Measurements from ENCODE around the gene GNAL.
A peak's percentile ranks its signal among the peaks of the same experiment; 100 is the strongest.

GNAL gene

DNA sequence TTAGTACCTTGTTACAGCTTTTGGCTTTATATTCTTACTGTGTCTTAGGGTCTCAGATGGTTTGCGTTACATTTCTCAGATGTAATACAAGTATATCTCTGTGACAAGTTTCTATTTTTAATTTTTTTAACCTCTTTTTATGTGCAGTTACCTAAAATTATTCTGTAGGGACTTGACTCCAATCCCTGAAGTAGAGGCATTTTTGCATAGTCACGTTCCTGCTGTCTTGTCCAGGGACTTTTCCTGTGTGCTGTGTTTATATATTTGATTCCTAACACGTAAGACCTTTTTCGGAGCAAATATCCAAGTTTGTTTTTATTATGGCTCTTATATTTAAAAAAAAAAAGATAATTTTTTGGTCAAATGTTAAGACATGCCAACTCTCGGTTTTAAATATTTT lies 91.0 kb downstream of the GNAL start:
- no peak overlapping the region for H3K9ac ChIP-seq (ENCODE audit: low read length)
- H3K9me3 ChIP-seq (ENCODE audit: control insufficient read depth, low read depth, low read length) = no peaks in the 10 kb centered on the region
- no peak overlapping the region for H3K4me3 ChIP-seq (ENCODE audit: low read length)
- no peak overlapping the region for H3K27ac ChIP-seq (ENCODE audit: low read length)
- H3K27me3 ChIP-seq (ENCODE audit: control insufficient read depth, insufficient read depth, low read length) = no peaks in the 10 kb centered on the region
- H3K36me3 ChIP-seq (ENCODE audit: control insufficient read depth, low read depth, low read length) = no peaks in the 10 kb centered on the region
- peaks cover 14% of the 10 kb centered on the region for H3K4me1 ChIP-seq (ENCODE audit: control insufficient read depth, low read depth, low read length)

- Histone ChIP-seq H3K4me3 (ENCODE audit: low read length) (no peak overlapping the region), H3K4me1 (ENCODE audit: control insufficient read depth, low read depth, low read length) (peaks cover 29% of the 10 kb centered on the region), H3K9me3 (ENCODE audit: control insufficient read depth, low read depth, low read length) (no peaks in the 10 kb centered on the region), H3K27me3 (ENCODE audit: control insufficient read depth, insufficient read depth, low read length) (no peaks in the 10 kb centered on the region), H3K36me3 (ENCODE audit: control insufficient read depth, low read depth, low read length) (no peaks in the 10 kb centered on the region), H3K27ac (ENCODE audit: low read length) (no peak overlapping the region), H3K9ac (ENCODE audit: low read length) (no peak overlapping the region)
Measured at GRCh38 chr18:11783716-11784331, 94.8 kb downstream of the GNAL start.

GRCh38 chr18:11784674-11785304 lies 95.7 kb downstream of the GNAL start:
- Histone ChIP-seq H3K27ac (ENCODE audit: low read length) (no peak overlapping the region), H3K9ac (ENCODE audit: low read length) (no peak overlapping the region), H3K9me3 (ENCODE audit: control insufficient read depth, low read depth, low read length) (no peaks in the 10 kb centered on the region), H3K4me1 (ENCODE audit: control insufficient read depth, low read depth, low read length) (peaks cover 38% of the 10 kb centered on the region), H3K27me3 (ENCODE audit: control insufficient read depth, insufficient read depth, low read length) (no peaks in the 10 kb centered on the region), H3K4me3 (ENCODE audit: low read length) (no peak overlapping the region), H3K36me3 (ENCODE audit: control insufficient read depth, low read depth, low read length) (no peaks in the 10 kb centered on the region)

DNA sequence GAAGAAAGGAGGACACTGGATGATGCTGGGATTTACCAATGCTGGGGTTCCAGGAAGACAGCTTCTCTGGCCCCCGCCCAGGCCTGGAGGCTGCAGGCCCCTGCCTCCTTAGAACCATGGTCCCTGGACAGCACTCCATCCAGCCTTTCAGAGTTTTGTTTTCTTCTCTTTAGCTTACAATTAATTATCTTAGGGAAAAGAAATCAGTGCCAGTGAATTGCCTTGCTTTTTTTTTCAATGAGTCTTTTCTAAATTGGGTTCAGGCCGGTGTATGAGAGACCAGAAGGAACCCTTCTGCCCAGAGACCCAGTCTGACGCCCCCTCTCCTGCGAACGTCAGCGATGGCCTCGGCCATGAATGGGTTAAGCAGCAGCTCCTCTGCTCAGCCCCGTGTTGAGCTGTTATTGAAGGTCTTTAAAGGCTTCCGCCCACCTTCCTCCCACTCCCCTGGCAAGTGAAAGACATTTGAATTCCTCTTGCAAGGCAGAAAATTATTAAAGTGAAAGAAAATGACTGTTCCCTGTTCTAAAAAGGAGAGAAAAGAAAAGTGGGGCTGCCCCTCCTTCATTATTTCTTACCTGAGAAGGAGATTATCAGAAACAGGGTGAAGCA lies 96.5 kb downstream of the GNAL start:
- no peak overlapping the region for H3K27ac ChIP-seq (ENCODE audit: low read length)
- H3K36me3 ChIP-seq (ENCODE audit: control insufficient read depth, low read depth, low read length) = no peaks in the 10 kb centered on the region
- peak overlapping the region; percentile 5 for H3K4me3 ChIP-seq (ENCODE audit: low read length)
- peak overlapping the region; percentile 5 for H3K9ac ChIP-seq (ENCODE audit: low read length)
- H3K4me1 ChIP-seq (ENCODE audit: control insufficient read depth, low read depth, low read length) = peaks cover 44% of the 10 kb centered on the region
- H3K27me3 ChIP-seq (ENCODE audit: control insufficient read depth, insufficient read depth, low read length) = no peaks in the 10 kb centered on the region
- no peaks in the 10 kb centered on the region for H3K9me3 ChIP-seq (ENCODE audit: control insufficient read depth, low read depth, low read length)

GRCh38 chr18:11789716-11790510 lies 100.8 kb downstream of the GNAL start:
- no peaks in the 10 kb centered on the region for H3K36me3 ChIP-seq (ENCODE audit: control insufficient read depth, low read depth, low read length)
- H3K27ac ChIP-seq (ENCODE audit: low read length) = no peak overlapping the region
- H3K4me3 ChIP-seq (ENCODE audit: low read length) = no peak overlapping the region
- no peaks in the 10 kb centered on the region for H3K9me3 ChIP-seq (ENCODE audit: control insufficient read depth, low read depth, low read length)
- H3K4me1 ChIP-seq (ENCODE audit: control insufficient read depth, low read depth, low read length) = peaks cover 43% of the 10 kb centered on the region
- no peaks in the 10 kb centered on the region for H3K27me3 ChIP-seq (ENCODE audit: control insufficient read depth, insufficient read depth, low read length)
- H3K9ac ChIP-seq (ENCODE audit: low read length) = no peak overlapping the region

DNA sequence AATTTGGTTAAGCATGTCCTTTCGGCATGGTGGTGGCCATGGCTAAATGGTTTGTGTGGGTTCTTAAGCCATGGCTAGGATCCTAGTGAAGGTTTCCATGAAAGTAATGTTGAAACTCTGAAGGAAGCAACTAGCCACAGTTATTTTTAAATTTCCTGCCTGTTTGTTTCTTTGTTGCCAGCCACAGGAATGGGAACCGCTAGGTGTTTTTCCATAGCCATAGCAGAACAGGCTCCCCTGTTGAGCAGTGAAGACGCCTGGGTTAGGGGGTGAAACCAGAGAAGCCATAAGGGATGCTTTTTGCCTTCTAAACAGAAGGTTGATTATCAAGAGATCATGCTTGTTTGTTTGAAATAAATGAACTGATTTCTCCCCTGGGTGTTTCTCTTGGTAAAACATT lies 102.1 kb downstream of the GNAL start:
- H3K36me3 ChIP-seq (ENCODE audit: control insufficient read depth, low read depth, low read length) = no peaks in the 10 kb centered on the region
- no peak overlapping the region for H3K27ac ChIP-seq (ENCODE audit: low read length)
- peaks cover 31% of the 10 kb centered on the region for H3K4me1 ChIP-seq (ENCODE audit: control insufficient read depth, low read depth, low read length)
- H3K9ac ChIP-seq (ENCODE audit: low read length) = no peak overlapping the region
- H3K9me3 ChIP-seq (ENCODE audit: control insufficient read depth, low read depth, low read length) = no peaks in the 10 kb centered on the region
- no peaks in the 10 kb centered on the region for H3K27me3 ChIP-seq (ENCODE audit: control insufficient read depth, insufficient read depth, low read length)
- no peak overlapping the region for H3K4me3 ChIP-seq (ENCODE audit: low read length)

DNA sequence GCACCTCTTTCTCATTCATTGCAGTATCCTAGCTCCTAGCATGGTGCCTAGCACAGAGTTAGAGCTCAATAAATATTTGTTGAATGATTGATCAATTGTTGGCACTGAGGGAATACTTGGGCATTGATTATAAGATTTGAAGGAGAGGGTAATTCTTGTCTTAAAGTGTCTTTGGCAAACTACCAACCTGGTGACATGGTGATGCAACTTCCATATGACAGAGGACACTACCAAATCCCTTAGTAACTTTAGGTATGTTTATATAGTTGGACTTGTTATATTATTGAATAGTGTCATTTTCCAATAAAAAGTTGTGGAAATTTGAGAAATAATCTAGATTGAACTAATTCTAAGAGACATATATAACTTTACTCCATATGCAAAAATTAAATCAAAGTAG lies 103.6 kb downstream of the GNAL start:
- Histone ChIP-seq H3K36me3 (ENCODE audit: control insufficient read depth, low read depth, low read length) (no peaks in the 10 kb centered on the region), H3K27me3 (ENCODE audit: control insufficient read depth, insufficient read depth, low read length) (no peaks in the 10 kb centered on the region), H3K27ac (ENCODE audit: low read length) (no peak overlapping the region), H3K4me1 (ENCODE audit: control insufficient read depth, low read depth, low read length) (peaks cover 30% of the 10 kb centered on the region), H3K9ac (ENCODE audit: low read length) (no peak overlapping the region), H3K4me3 (ENCODE audit: low read length) (no peak overlapping the region), H3K9me3 (ENCODE audit: control insufficient read depth, low read depth, low read length) (no peaks in the 10 kb centered on the region)

DNA sequence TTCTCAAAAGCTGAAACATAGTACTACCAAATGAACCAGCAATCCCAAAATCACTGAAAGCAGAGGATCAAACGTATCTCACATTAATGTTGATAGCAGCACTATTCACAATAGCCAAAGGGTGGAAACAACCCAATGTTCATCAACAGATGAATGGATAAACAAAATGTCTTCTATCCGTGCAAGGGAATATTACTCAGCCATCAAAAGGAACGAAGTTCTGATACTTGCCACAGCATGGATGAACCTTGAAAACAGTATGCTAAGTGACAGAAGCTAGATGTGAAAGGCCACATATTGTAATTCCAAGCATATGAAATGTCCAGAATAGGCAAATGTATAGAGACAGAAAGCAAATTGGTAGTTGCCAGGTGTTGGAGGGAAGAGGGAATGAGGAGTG lies 105.1 kb downstream of the GNAL start:
- Histone ChIP-seq H3K27me3 (ENCODE audit: control insufficient read depth, insufficient read depth, low read length) (no peaks in the 10 kb centered on the region), H3K27ac (ENCODE audit: low read length) (no peak overlapping the region), H3K4me3 (ENCODE audit: low read length) (no peak overlapping the region), H3K4me1 (ENCODE audit: control insufficient read depth, low read depth, low read length) (peaks cover 23% of the 10 kb centered on the region), H3K9me3 (ENCODE audit: control insufficient read depth, low read depth, low read length) (no peaks in the 10 kb centered on the region), H3K36me3 (ENCODE audit: control insufficient read depth, low read depth, low read length) (no peaks in the 10 kb centered on the region), H3K9ac (ENCODE audit: low read length) (no peak overlapping the region)

DNA sequence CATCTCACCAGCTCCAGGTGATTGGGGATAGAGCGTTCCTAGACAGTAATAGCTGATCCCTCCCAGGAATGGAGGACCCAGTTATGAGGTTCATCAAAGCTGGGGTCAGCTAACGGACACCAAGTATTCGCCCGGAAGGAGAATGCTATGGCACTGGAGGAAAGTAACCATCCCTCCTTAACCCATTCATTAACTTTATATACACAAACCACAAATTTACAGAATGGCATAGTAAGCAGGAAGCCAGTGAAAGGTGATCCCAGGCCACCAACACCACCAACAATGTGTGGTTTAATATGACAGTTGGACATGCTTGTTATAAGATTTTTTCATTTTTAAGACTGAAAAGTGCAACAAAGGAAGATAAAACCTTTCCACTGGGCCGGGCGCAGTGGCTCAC lies 106.9 kb downstream of the GNAL start:
- Histone ChIP-seq H3K27me3 (ENCODE audit: control insufficient read depth, insufficient read depth, low read length) (no peaks in the 10 kb centered on the region), H3K36me3 (ENCODE audit: control insufficient read depth, low read depth, low read length) (no peaks in the 10 kb centered on the region), H3K9me3 (ENCODE audit: control insufficient read depth, low read depth, low read length) (no peaks in the 10 kb centered on the region), H3K9ac (ENCODE audit: low read length) (no peak overlapping the region), H3K4me3 (ENCODE audit: low read length) (no peak overlapping the region), H3K27ac (ENCODE audit: low read length) (no peak overlapping the region), H3K4me1 (ENCODE audit: control insufficient read depth, low read depth, low read length) (peaks cover 10% of the 10 kb centered on the region)

- Histone ChIP-seq H3K4me3 (ENCODE audit: low read length) (no peak overlapping the region), H3K27ac (ENCODE audit: low read length) (no peak overlapping the region), H3K9ac (ENCODE audit: low read length) (no peak overlapping the region), H3K4me1 (ENCODE audit: control insufficient read depth, low read depth, low read length) (no peaks in the 10 kb centered on the region), H3K36me3 (ENCODE audit: control insufficient read depth, low read depth, low read length) (no peaks in the 10 kb centered on the region), H3K9me3 (ENCODE audit: control insufficient read depth, low read depth, low read length) (no peaks in the 10 kb centered on the region), H3K27me3 (ENCODE audit: control insufficient read depth, insufficient read depth, low read length) (no peaks in the 10 kb centered on the region)
Measured at GRCh38 chr18:11798271-11798670, 109.2 kb downstream of the GNAL start.

DNA sequence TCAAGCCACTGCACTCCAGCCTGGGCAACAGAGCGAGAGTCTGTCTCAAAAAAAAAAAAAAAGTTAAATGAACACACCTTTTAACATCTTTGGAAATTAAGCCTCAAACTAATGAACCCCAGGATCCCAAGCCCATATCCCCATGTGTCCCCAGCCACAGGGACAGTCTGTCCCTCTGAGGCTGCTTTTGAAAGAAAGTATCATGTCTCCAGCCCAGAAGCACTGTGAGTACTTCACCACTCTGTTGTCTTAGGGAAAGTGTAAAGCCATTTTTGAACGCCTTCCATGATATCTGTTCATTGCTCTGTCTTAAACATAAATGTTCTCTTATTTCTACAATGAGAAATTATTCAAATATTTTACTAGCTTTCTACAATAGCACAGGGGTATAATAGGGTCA lies 110.0 kb downstream of the GNAL start:
- no peaks in the 10 kb centered on the region for H3K27me3 ChIP-seq (ENCODE audit: control insufficient read depth, insufficient read depth, low read length)
- H3K36me3 ChIP-seq (ENCODE audit: control insufficient read depth, low read depth, low read length) = no peaks in the 10 kb centered on the region
- H3K9me3 ChIP-seq (ENCODE audit: control insufficient read depth, low read depth, low read length) = no peaks in the 10 kb centered on the region
- no peak overlapping the region for H3K4me3 ChIP-seq (ENCODE audit: low read length)
- no peaks in the 10 kb centered on the region for H3K4me1 ChIP-seq (ENCODE audit: control insufficient read depth, low read depth, low read length)
- no peak overlapping the region for H3K9ac ChIP-seq (ENCODE audit: low read length)
- no peak overlapping the region for H3K27ac ChIP-seq (ENCODE audit: low read length)

Data from iPS-18a (cell line).